ENCODE data around the gene GLB1L2. TPM values are rescaled to one million over a fixed set of nuclear protein-coding genes. Genes with fewer than 3 reads are reported as not detected.

GLB1L2 gene
- total RNA-seq, 1 donor = not detected

DNA sequence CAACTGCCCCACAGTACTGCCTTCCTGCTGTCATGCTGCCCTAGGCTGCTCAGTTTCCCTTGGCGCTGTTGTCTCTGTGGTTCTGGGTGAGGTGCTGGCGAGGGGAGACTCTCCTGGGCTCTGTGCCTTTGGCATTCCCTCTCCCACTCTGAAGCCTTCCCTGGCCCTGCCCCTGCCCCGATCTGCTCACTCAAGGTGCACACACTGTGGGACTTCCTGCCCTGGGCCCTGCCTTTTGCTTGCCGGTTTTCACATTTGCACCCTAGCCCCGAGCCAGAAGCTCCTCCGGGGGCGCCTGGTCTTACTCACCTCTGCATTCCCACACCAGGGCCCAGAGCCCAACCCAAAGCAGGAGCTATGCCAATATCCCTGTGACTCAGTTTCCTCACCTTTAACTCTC lies 68.2 kb downstream of the GLB1L2 start:
- no peak for DNase-seq (ENCODE audit: low read depth)
- TF ChIP-seq, protein P1, sequence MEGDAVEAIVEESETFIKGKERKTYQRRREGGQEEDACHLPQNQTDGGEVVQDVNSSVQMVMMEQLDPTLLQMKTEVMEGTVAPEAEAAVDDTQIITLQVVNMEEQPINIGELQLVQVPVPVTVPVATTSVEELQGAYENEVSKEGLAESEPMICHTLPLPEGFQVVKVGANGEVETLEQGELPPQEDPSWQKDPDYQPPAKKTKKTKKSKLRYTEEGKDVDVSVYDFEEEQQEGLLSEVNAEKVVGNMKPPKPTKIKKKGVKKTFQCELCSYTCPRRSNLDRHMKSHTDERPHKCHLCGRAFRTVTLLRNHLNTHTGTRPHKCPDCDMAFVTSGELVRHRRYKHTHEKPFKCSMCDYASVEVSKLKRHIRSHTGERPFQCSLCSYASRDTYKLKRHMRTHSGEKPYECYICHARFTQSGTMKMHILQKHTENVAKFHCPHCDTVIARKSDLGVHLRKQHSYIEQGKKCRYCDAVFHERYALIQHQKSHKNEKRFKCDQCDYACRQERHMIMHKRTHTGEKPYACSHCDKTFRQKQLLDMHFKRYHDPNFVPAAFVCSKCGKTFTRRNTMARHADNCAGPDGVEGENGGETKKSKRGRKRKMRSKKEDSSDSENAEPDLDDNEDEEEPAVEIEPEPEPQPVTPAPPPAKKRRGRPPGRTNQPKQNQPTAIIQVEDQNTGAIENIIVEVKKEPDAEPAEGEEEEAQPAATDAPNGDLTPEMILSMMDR (IDR thresholded peaks at IDR 0.05; ENCODE audit: insufficient read depth, low read length) = no peak
- no peak overlapping the region for H3K4me3 ChIP-seq (ENCODE audit: low read depth, low read length)

DNA sequence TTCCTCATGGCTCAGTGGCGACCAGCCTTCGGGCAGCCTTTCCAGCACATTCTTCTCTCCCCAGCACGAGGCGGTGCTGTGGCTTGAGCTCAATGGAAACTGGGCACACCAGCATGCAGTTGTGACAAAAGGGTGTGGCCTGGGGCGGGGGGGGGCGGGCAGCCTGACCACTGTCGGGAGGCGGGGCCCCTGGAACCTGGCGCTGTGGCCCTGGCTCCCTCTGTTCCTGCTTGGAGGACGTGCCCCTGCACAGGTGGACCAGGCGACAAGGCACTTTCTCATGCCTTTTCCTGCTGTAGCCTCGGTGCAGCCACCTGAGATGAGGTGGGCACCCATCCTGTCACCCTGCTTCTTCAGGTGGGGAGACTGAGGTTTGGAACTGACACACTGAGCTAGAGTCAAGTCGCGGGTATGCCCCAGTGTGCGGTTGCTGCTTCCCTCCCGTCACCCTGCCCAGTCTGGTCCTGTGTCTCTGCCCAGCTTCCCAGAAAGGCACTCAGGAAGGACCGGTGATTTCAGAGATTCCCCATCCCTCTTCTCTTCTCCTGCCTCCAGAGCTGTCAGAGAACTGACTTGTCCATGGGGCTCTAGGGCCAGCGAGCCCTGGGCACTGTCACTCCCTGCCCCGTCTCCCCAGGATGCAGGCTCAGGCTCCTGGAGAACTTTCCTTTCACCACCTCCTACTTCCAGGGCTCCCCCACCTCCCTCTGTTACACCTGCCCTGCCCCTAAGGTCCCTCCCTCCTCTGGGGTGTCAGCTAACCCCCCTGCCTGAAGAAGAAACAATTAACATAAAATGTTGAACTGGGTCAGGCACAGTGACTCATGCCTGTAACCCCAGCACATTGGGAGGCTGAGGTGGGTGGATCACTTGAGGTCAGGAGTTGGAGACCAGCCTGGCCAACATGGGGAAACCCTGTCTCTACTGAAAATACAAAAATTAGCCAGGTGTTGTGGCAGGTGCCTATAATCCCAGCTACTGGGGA lies 70.3 kb downstream of the GLB1L2 start:
- no peak for DNase-seq (ENCODE audit: low read depth)
- H3K4me3 ChIP-seq (ENCODE audit: low read depth, low read length) = no peak overlapping the region
- TF ChIP-seq, protein P1 (IDR thresholded peaks at IDR 0.05; ENCODE audit: insufficient read depth, low read length) = no peak

DNA sequence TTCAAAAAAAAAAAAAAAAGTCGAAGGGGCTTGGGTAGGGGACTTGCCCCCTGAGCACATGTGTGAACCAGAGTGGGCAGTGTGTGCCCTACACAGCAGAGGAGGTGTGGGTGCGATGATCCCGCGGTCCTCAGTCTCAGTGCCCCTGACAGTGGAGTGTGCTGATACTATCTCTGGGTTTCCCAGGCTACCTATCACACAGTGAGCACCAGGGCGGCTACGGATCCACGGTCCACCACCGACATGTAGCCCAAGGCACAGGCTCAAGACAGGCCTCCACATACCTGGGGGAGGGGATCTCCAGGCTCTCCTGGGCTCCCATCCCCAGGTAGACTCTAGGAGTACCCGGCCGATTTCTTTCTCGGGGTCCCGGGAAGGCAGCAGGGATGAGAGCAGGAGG lies 71.1 kb downstream of the GLB1L2 start:
- TF ChIP-seq, protein P1 (IDR thresholded peaks at IDR 0.05; ENCODE audit: insufficient read depth, low read length) = no peak
- no peak for DNase-seq (ENCODE audit: low read depth)
- H3K4me3 ChIP-seq (ENCODE audit: low read depth, low read length) = no peak overlapping the region

GRCh38 chr11:134404575-134405341 lies 73.0 kb downstream of the GLB1L2 start:
- TF ChIP-seq, protein P1 (IDR thresholded peaks at IDR 0.05; ENCODE audit: insufficient read depth, low read length) = no peak
- DNase-seq (ENCODE audit: low read depth) = no peak
- H3K4me3 ChIP-seq (ENCODE audit: low read depth, low read length) = no peak overlapping the region

DNA sequence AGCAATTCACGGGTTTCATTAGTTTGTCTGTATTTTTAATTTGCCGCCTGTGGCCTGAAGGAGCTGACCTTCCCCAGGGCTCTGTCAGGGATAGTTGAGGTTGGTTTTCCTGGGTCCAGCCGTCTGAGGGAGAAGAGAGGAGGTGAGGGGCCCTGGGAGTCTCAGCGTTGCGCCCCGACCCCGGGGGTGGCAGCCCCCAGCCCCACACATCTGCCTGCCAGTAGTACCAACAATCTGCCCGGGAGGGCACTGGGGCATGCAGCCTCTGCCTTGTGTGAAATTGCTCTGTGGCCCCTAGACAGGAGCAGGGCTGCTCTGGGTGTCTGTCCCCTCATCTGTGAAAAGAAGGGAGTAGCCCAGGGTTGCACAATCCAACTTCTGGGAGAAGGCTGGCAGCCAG lies 73.6 kb downstream of the GLB1L2 start:
- no peak for DNase-seq (ENCODE audit: low read depth)
- no peak overlapping the region for H3K4me3 ChIP-seq (ENCODE audit: low read depth, low read length)
- TF ChIP-seq, protein P1 (IDR thresholded peaks at IDR 0.05; ENCODE audit: insufficient read depth, low read length) = no peak

DNA sequence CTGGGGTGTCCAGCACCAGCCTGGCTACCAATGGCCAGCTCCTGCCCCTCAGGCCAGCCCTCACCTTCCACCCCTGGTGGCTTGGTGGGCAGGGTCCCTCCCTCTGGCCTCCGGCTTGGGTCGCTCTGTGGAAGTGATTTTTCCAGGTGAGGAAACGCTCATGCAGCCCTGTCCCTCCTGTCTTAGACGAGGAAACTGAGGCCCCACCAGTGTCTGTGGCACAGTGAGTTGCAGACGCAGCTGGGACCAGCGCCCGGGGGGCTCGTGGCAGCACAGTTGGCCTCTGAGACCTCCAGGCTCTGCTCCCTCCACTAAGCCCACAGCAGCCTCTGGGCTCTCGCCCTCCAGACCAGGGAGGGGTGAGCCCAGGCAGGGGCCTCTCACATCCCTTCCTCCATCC lies 74.1 kb downstream of the GLB1L2 start:
- no peak overlapping the region for H3K4me3 ChIP-seq (ENCODE audit: low read depth, low read length)
- TF ChIP-seq, protein P1 (IDR thresholded peaks at IDR 0.05; ENCODE audit: insufficient read depth, low read length) = no peak
- no peak for DNase-seq (ENCODE audit: low read depth)
